GM18867 (cell line): Measurements from ENCODE around the gene GTF2F1.
"Not testable (repeated sequence)": the region's sequence is repeated elsewhere in the genome, so short reads cannot be mapped to it uniquely, and the experiment has no call there.

Experiments used
- ATAC-seq: cut with Tn5 transposase; IDR thresholded peaks from one replicate; pipeline ENCODE4 v1.9.1; 2021; ENCODE audit warnings: mild to moderate bottlenecking, moderate library complexity; ENCODE audit not compliant: unreplicated experiment

The GTF2F1 gene

GRCh38 chr19:6417713-6418561 is 25.0 kb upstream of the GTF2F1 start:
- ATAC-seq, result no peak

GRCh38 chr19:6416658-6417405 is 23.9 kb upstream of the GTF2F1 start:
- ATAC-seq, result no peak

GRCh38 chr19:6415591-6416190 is 22.7 kb upstream of the GTF2F1 start:
- no peak for ATAC-seq

GRCh38 chr19:6414793-6415590 is 22.0 kb upstream of the GTF2F1 start:
- ATAC-seq, result no peak

- ATAC-seq, result no peak
Measured at GRCh38 chr19:6413721-6414643, 21.0 kb upstream of the GTF2F1 start.

GRCh38 chr19:6413291-6413690 is 20.3 kb upstream of the GTF2F1 start:
- no peak for ATAC-seq

GRCh38 chr19:6412447-6413091 is 19.6 kb upstream of the GTF2F1 start:
- no peak for ATAC-seq

- no peak for ATAC-seq
Measured at GRCh38 chr19:6412061-6412446, 19.1 kb upstream of the GTF2F1 start.

- ATAC-seq, result no peak
Measured at GRCh38 chr19:6409346-6409745, 16.4 kb upstream of the GTF2F1 start.

GRCh38 chr19:6406401-6406800 is 13.4 kb upstream of the GTF2F1 start:
- no peak for ATAC-seq

- no peak for ATAC-seq
Measured at GRCh38 chr19:6402837-6403608, 10.1 kb upstream of the GTF2F1 start.

GRCh38 chr19:6402058-6402457 is 9.1 kb upstream of the GTF2F1 start:
- ATAC-seq, result no peak

GRCh38 chr19:6400062-6400944 is 7.3 kb upstream of the GTF2F1 start:
- not testable (repeated sequence) for ATAC-seq

GRCh38 chr19:6396305-6396704 is 3.3 kb upstream of the GTF2F1 start:
- no peak for ATAC-seq

GRCh38 chr19:6394831-6395230 is 1.9 kb upstream of the GTF2F1 start:
- no peak for ATAC-seq

GRCh38 chr19:6393983-6394412 is 1.0 kb upstream of the GTF2F1 start:
- ATAC-seq, result no peak

- no peak for ATAC-seq
Measured at GRCh38 chr19:6392221-6393073, 517 bp downstream of the GTF2F1 start.
